DMS114 treated with DMSO at 0.1 percent for 48 hours (cell line): ENCODE data around the gene WDR38.
A peak's percentile ranks its signal among the peaks of the same experiment; 100 is the strongest.

ENCODE experiments used
- DNase-seq: peaks from one replicate; lab custom pipeline; 2025; ENCODE audit not compliant: unreplicated experiment; lab: John Stamatoyannopoulos, UW

Gene WDR38

GRCh38 chr9:124857533-124858162 is 4.4 kb downstream of the WDR38 start:
- no peak for DNase-seq

- peak; percentile 4 for DNase-seq
These were observed 5.2 kb downstream of the WDR38 start for GRCh38 chr9:124858330-124859046.

- DNase-seq, result no peak
These were observed 6.7 kb downstream of the WDR38 start for GRCh38 chr9:124859803-124860581.

GRCh38 chr9:124860582-124861341 is 7.5 kb downstream of the WDR38 start:
- no peak for DNase-seq

GRCh38 chr9:124861342-124862229 is 8.3 kb downstream of the WDR38 start, which contains the start of the genes ARPC5L and RPL35:
ARPC5L (plus strand) TSS chr9:124862130; CDS start chr9:124869291, 7,161 bp downstream.
RPL35 (minus strand) TSS chr9:124861957; CDS start chr9:124861912, 45 bp downstream.
- peak; percentile 80 for DNase-seq

- no peak for DNase-seq
These were observed 10.2 kb downstream of the WDR38 start for GRCh38 chr9:124863371-124863871.

GRCh38 chr9:124868511-124869465 is 15.5 kb downstream of the WDR38 start:
- DNase-seq, result peak; percentile 27

- no peak for DNase-seq
These were observed 16.3 kb downstream of the WDR38 start for GRCh38 chr9:124869466-124869985.

GRCh38 chr9:124869986-124870560 is 16.8 kb downstream of the WDR38 start:
- no peak for DNase-seq

- DNase-seq, result no peak
These were observed 17.5 kb downstream of the WDR38 start for GRCh38 chr9:124870723-124871122.

- DNase-seq, result no peak
These were observed 17.9 kb downstream of the WDR38 start for GRCh38 chr9:124871156-124871561.

GRCh38 chr9:124873664-124874063 is 20.4 kb downstream of the WDR38 start:
- DNase-seq, result no peak

GRCh38 chr9:124875501-124875900 is 22.2 kb downstream of the WDR38 start:
- DNase-seq, result no peak

- DNase-seq, result no peak
These were observed 23.9 kb downstream of the WDR38 start for GRCh38 chr9:124877021-124877782.

- DNase-seq, result no peak
These were observed 24.8 kb downstream of the WDR38 start for GRCh38 chr9:124878021-124878420.

- DNase-seq, result no peak
These were observed 25.3 kb downstream of the WDR38 start for GRCh38 chr9:124878518-124878917.

GRCh38 chr9:124879226-124879625 is 26.0 kb downstream of the WDR38 start:
- no peak for DNase-seq
